ENCODE results near the gene PLXNA2. TPM values are rescaled to one million over a fixed set of nuclear protein-coding genes. Genes with fewer than 3 reads are reported as not detected.

Gene PLXNA2
- total RNA-seq, 2 experiments from 2014 or later: 0.13 to 0.23 TPM

- Mint-ChIP-seq H3K9me3 (no peaks in the 10 kb centered on the region), H3K4me1 (ENCODE audit: low read depth) (no peaks in the 10 kb centered on the region), H3K4me3 (no peak overlapping the region), H3K27ac (no peak overlapping the region), H3K36me3 (ENCODE audit: low read depth) (no peaks in the 10 kb centered on the region), H3K27me3 (peaks cover 30% of the 10 kb centered on the region)
- DNase-seq: no peak
- intact Hi-C loops (cut with micrococcal nuclease): no loop called here
- ChIA-PET CTCF (no interaction called here), POLR2A (no interaction called here)
- TF ChIP-seq CTCF (IDR thresholded peaks at IDR 0.05): no peak
- no peak for ATAC-seq
Observed at GRCh38 chr1:208276757-208277435, 32.7 kb upstream of the PLXNA2 start.

GRCh38 chr1:208275083-208275482, 30.9 kb upstream of the PLXNA2 start:
- DNase-seq: no peak
- Mint-ChIP-seq H3K4me3 (no peak overlapping the region), H3K9me3 (no peaks in the 10 kb centered on the region), H3K27ac (no peak overlapping the region), H3K4me1 (ENCODE audit: low read depth) (no peaks in the 10 kb centered on the region), H3K27me3 (peaks cover 32% of the 10 kb centered on the region), H3K36me3 (ENCODE audit: low read depth) (no peaks in the 10 kb centered on the region)
- no peak for TF ChIP-seq CTCF (IDR thresholded peaks at IDR 0.05)
- POLR2A ChIA-PET: no interaction called here
- CTCF ChIA-PET: interaction anchor here (1.8 kb wide), 1 partner anchor 30 kb away, joined by 5 read pairs; the partner anchor contains the start of gene PLXNA2
- intact Hi-C loops (cut with micrococcal nuclease): no loop called here
- ATAC-seq: no peak

GRCh38 chr1:208273386-208274017, 29.3 kb upstream of the PLXNA2 start:
- CTCF ChIA-PET: no interaction called here

GRCh38 chr1:208272713-208273112, 28.5 kb upstream of the PLXNA2 start:
- no peaks in the 10 kb centered on the region for H3K9me3 Mint-ChIP-seq
- intact Hi-C loops (cut with micrococcal nuclease): no loop called here
- ATAC-seq (no peak), DNase-seq (no peak)
- H3K27ac Mint-ChIP-seq: no peak overlapping the region
- H3K36me3 Mint-ChIP-seq (ENCODE audit: low read depth): no peaks in the 10 kb centered on the region
- ChIA-PET POLR2A (no interaction called here), CTCF (no interaction called here)
- H3K4me1 Mint-ChIP-seq (ENCODE audit: low read depth): no peaks in the 10 kb centered on the region
- no peak for TF ChIP-seq CTCF (IDR thresholded peaks at IDR 0.05)
- H3K4me3 Mint-ChIP-seq: no peak overlapping the region
- peaks cover 42% of the 10 kb centered on the region for H3K27me3 Mint-ChIP-seq

More at GRCh38 chr1:208273386-208274017, 29.3 kb upstream of the PLXNA2 start:
- POLR2A ChIA-PET: no interaction called here
- intact Hi-C loops (cut with micrococcal nuclease): no loop called here
- Mint-ChIP-seq H3K36me3 (ENCODE audit: low read depth) (no peaks in the 10 kb centered on the region), H3K27me3 (peaks cover 37% of the 10 kb centered on the region), H3K9me3 (no peaks in the 10 kb centered on the region), H3K27ac (no peak overlapping the region), H3K4me3 (no peak overlapping the region), H3K4me1 (ENCODE audit: low read depth) (no peaks in the 10 kb centered on the region)
- ATAC-seq (no peak), DNase-seq (no peak)
- no peak for TF ChIP-seq CTCF (IDR thresholded peaks at IDR 0.05)

- H3K27ac Mint-ChIP-seq: no peak overlapping the region
- no peaks in the 10 kb centered on the region for H3K36me3 Mint-ChIP-seq (ENCODE audit: low read depth)
- no peak for TF ChIP-seq CTCF (IDR thresholded peaks at IDR 0.05)
- H3K9me3 Mint-ChIP-seq: no peaks in the 10 kb centered on the region
- ChIA-PET CTCF (no interaction called here), POLR2A (no interaction called here)
- no peaks in the 10 kb centered on the region for H3K4me1 Mint-ChIP-seq (ENCODE audit: low read depth)
- no peak overlapping the region for H3K4me3 Mint-ChIP-seq
- H3K27me3 Mint-ChIP-seq: peaks cover 42% of the 10 kb centered on the region
- intact Hi-C loops (cut with micrococcal nuclease): no loop called here
- DNase-seq (no peak), ATAC-seq (no peak)
Observed at GRCh38 chr1:208272311-208272710, 28.1 kb upstream of the PLXNA2 start.
